Measurements from ENCODE around the gene IL4I1. TPM values are rescaled to one million over a fixed set of nuclear protein-coding genes. Genes with fewer than 3 reads are reported as not detected.

The IL4I1 gene
- polyA plus RNA-seq, 1 experiment: 0.30 TPM

DNA sequence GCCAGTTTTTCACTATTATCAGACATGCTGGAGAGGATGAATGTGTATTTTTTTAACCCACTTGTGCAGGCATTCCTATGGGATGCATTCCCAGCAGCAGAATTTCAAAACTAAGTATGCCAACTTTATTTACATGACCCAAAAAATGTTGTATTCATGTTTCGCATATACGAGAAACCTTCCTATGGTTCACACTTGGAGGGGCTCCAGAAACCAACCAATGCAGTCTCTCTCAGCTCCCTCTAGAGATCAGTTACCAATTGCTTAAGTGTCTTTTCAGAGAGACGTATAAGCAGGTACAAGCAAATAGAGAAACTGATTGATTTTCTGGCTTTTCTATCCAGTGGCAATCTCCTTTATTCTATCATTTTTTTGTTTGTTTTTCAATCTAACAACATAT, 51.3 kb downstream of the IL4I1 start:
- no peak overlapping the region for H3K27ac ChIP-seq (ENCODE audit: low read depth, low read length)
- peaks cover 6% of the 10 kb centered on the region; the same call in 1 of the 2 replicates for H3K9me3 ChIP-seq (ENCODE audit: control insufficient read depth, insufficient read depth, low read length)
- no peak for DNase-seq (ENCODE audit: low read depth, low spot score)
- no peaks in the 10 kb centered on the region for H3K27me3 ChIP-seq (ENCODE audit: control insufficient read depth, insufficient read depth, low read length)
- CTCF ChIA-PET: no interaction called here
- no peak overlapping the region for H3K4me3 ChIP-seq (ENCODE audit: low read depth, low read length)
- TF ChIP-seq, protein P1, sequence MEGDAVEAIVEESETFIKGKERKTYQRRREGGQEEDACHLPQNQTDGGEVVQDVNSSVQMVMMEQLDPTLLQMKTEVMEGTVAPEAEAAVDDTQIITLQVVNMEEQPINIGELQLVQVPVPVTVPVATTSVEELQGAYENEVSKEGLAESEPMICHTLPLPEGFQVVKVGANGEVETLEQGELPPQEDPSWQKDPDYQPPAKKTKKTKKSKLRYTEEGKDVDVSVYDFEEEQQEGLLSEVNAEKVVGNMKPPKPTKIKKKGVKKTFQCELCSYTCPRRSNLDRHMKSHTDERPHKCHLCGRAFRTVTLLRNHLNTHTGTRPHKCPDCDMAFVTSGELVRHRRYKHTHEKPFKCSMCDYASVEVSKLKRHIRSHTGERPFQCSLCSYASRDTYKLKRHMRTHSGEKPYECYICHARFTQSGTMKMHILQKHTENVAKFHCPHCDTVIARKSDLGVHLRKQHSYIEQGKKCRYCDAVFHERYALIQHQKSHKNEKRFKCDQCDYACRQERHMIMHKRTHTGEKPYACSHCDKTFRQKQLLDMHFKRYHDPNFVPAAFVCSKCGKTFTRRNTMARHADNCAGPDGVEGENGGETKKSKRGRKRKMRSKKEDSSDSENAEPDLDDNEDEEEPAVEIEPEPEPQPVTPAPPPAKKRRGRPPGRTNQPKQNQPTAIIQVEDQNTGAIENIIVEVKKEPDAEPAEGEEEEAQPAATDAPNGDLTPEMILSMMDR (IDR thresholded peaks at IDR 0.05; ENCODE audit: low read depth, low read length): no peak
- POLR2A ChIA-PET: no interaction called here

DNA sequence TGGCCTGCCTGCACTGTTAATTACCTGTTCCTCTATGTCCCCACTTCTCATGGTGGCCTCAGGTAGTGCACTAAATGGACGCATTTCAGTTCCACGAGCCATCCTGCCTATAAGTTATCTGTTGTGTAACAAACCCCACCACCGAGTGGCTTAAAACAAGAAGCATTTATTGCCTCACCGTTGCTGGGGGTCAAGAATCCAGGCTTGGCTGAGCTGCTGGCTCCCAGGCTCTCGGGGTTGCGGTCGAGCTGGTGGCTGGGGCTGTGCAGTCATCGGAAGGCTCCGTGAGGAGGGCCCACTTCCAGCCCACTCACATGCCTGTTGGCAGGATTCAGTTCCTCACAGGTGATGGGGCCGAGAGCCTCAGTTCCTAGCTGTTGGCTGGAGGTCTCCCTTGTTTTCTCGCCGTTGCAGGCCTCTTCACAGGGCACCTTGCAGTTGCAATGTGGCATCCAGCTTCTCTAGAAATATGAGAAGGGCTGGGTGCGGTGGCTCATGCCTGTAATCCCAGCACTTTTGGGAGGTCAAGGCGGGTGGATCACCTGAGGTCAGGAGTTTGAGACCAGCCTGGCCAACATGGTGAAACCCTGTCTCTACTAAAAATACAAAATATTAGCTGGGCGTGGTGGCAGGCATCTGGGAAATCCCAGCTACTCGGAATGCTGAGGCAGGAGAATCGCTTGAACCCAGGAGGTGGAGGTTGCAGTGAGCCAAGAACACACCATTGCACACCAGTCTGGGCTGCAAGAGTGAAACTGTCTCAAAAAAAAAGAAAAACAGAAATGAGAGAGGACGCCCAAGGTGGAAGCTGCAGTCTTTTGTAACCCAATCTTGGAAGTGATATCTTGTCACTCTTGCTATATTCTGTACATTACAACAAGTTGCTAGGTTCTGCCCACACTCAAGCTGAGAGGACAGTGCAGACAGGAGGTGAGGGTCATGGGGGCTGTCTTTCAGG, 52.3 kb downstream of the IL4I1 start:
- Histone ChIP-seq H3K9me3 (ENCODE audit: control insufficient read depth, insufficient read depth, low read length) (peaks cover 4% of the 10 kb centered on the region; the same call in 1 of the 2 replicates), H3K27me3 (ENCODE audit: control insufficient read depth, insufficient read depth, low read length) (no peaks in the 10 kb centered on the region), H3K27ac (ENCODE audit: low read depth, low read length) (no peak overlapping the region), H3K4me3 (ENCODE audit: low read depth, low read length) (no peak overlapping the region)
- ChIA-PET CTCF (no interaction called here), POLR2A (no interaction called here)
- no peak for DNase-seq (ENCODE audit: low read depth, low spot score)
- TF ChIP-seq, protein P1 (IDR thresholded peaks at IDR 0.05; ENCODE audit: low read depth, low read length): no peak

DNA sequence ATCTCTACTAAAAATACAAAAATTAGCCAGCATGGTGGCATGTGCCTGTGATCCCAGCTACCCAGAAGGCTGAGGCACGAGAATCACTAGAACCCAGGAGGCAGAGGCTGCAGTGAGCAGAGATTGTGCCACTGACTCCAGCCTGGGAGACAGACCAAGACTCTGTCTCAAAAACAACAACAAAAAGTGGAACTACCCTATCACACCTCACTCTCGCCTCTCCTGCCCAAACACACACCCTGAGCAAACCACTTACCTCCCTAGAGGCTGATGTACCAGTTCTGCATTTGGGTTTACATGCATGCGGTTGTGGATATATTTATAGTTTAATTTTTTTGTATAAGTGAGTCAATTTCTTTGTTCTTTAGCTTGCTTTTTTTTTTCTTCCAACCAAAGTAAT, 53.4 kb downstream of the IL4I1 start:
- no peak for DNase-seq (ENCODE audit: low read depth, low spot score)
- POLR2A ChIA-PET: interaction anchor here (0.7 kb wide), 1 partner anchor 84 kb away, joined by 6 read pairs; no protein-coding TSS in a partner anchor
- CTCF ChIA-PET: no interaction called here
- TF ChIP-seq, protein P1 (IDR thresholded peaks at IDR 0.05; ENCODE audit: low read depth, low read length): no peak
- Histone ChIP-seq H3K27me3 (ENCODE audit: control insufficient read depth, insufficient read depth, low read length) (no peaks in the 10 kb centered on the region), H3K9me3 (ENCODE audit: control insufficient read depth, insufficient read depth, low read length) (no peaks in the 10 kb centered on the region; the same call in 1 of the 2 replicates), H3K4me3 (ENCODE audit: low read depth, low read length) (no peak overlapping the region), H3K27ac (ENCODE audit: low read depth, low read length) (no peak overlapping the region)

DNA sequence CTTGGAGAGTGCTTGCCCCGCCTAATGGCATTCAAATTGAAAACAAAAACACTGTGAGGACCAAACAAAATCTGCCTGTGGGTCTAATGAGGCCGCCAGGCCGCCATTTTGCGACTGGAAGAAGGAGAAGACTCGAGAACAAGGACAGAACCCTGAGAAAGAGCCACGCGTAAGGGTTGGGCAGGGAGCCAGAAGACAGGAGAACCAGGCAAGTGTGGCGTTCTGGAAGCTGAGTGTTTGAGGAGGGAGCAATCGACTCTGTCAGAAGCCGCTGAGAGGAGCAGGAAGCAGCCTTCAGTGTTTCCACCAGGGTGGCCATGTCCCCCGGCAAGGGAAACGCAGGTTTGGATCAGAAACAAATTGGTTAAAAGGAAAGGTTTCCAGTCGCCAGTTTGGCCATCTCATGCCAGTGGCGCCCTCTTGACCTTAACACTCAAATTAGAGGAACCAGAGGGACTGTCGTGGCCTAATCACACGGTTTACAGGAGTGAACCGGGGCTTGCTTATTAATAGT, 55.9 kb downstream of the IL4I1 start:
- CTCF ChIA-PET: no interaction called here
- Histone ChIP-seq H3K4me3 (ENCODE audit: low read depth, low read length) (no peak overlapping the region), H3K27me3 (ENCODE audit: control insufficient read depth, insufficient read depth, low read length) (no peaks in the 10 kb centered on the region), H3K27ac (ENCODE audit: low read depth, low read length) (no peak overlapping the region), H3K9me3 (ENCODE audit: control insufficient read depth, insufficient read depth, low read length) (no peaks in the 10 kb centered on the region; the same call in 1 of the 2 replicates)
- TF ChIP-seq, protein P1 (IDR thresholded peaks at IDR 0.05; ENCODE audit: low read depth, low read length): no peak
- POLR2A ChIA-PET: no interaction called here
- DNase-seq (ENCODE audit: low read depth, low spot score): no peak

DNA sequence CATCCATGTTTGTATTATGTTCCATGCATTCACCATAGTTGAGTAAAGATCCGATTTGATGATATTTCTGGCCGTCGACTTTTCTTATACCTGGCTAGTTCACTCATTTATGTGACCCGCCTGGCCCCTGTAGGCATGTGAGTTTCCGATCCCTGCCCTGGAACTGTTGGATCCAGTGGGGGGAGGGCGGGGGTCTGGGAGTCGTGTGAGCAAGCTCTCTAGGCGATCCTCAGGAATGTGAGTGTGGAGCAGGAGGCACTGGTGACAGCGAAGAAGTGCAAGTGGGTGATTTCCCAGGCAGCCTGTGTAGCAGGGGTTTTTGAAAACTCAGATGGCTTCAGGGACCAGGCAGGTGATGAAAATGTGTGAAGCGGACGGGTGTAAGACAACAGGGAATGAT, 56.4 kb downstream of the IL4I1 start:
- CTCF ChIA-PET: no interaction called here
- Histone ChIP-seq H3K27me3 (ENCODE audit: control insufficient read depth, insufficient read depth, low read length) (no peaks in the 10 kb centered on the region), H3K27ac (ENCODE audit: low read depth, low read length) (no peak overlapping the region), H3K9me3 (ENCODE audit: control insufficient read depth, insufficient read depth, low read length) (no peaks in the 10 kb centered on the region; the same call in 1 of the 2 replicates), H3K4me3 (ENCODE audit: low read depth, low read length) (no peak overlapping the region)
- TF ChIP-seq, protein P1 (IDR thresholded peaks at IDR 0.05; ENCODE audit: low read depth, low read length): no peak
- DNase-seq (ENCODE audit: low read depth, low spot score): no peak
- POLR2A ChIA-PET: no interaction called here
